Measurements from ENCODE around the gene PLOD3. TPM values are rescaled to one million over a fixed set of nuclear protein-coding genes. Genes with fewer than 3 reads are reported as not detected.

The PLOD3 gene
- total and polyA plus RNA-seq, 2 donors (not counting 3 experiments of a cell fraction or from before 2014, with no cell fraction given): 143 to 170 TPM

GRCh38 chr7:101220295-101220694 lies 2.9 kb upstream of the PLOD3 start:
- Histone ChIP-seq H3K4me1 (ENCODE audit: control insufficient read depth, extremely low read depth, insufficient read depth, low read length) (peaks cover 13% of the 10 kb centered on the region), H3K27ac (ENCODE audit: insufficient read depth, low read depth, low read length) (no peak overlapping the region), H3K27me3 (ENCODE audit: control insufficient read depth in 2 of 2, insufficient read depth in 2 of 2, low read length in 2 of 2) (no peaks in the 10 kb centered on the region), H2AFZ (ENCODE audit: low read depth, low read length) (no peak overlapping the region), H3K79me2 (ENCODE audit: control insufficient read depth, insufficient read depth, low read length) (peaks cover 49% of the 10 kb centered on the region), H3K4me2 (ENCODE audit: insufficient read depth, low read length) (no peak overlapping the region), H3K9me3 (replicated peaks; ENCODE audit: control insufficient read depth, insufficient read depth, low read length) (no peaks in the 10 kb centered on the region), H3K4me3 (replicated peaks in 1 of 3; ENCODE audit: insufficient read depth in 1 of 3, low read depth in 1 of 3, low read length in 3 of 3) (no peak overlapping the region), H3K36me3 (ENCODE audit: control insufficient read depth in 2 of 2, extremely low read depth in 1 of 2, insufficient read depth in 2 of 2, low read length in 2 of 2) (peaks cover 4 to 10% of the 10 kb centered on the region in 2 experiments), H3K9me1 (replicated peaks; ENCODE audit: control insufficient read depth, extremely low read depth, insufficient read depth, low read length) (no peaks in the 10 kb centered on the region), H3K9ac (replicated peaks; ENCODE audit: extremely low read depth, insufficient read depth, low read length) (no peak overlapping the region), H4K20me1 (replicated peaks; ENCODE audit: control insufficient read depth, extremely low read depth, insufficient read depth, low read length) (no peaks in the 10 kb centered on the region)
- dilution Hi-C loops (cut with MboI; ENCODE audit: extremely low pct_ligation_motif_present, low sequenced_read_pairs): no loop called here
- TF ChIP-seq MAX (IDR thresholded peaks at IDR 0.05; ENCODE audit: insufficient read depth, insufficient read length): no peak
- TF ChIP-seq CTCF (IDR thresholded peaks at IDR 0.05; ENCODE audit: extremely low read depth in 1 of 2, insufficient read depth in 1 of 2, low read depth in 1 of 2, low read length in 2 of 2): no peak
- no peak for TF ChIP-seq POLR2AphosphoS5 (IDR thresholded peaks at IDR 0.05; ENCODE audit: insufficient read depth, low read depth, low read length)
- TF ChIP-seq EZH2 (IDR thresholded peaks at IDR 0.05; ENCODE audit: borderline replicate concordance, low read depth, low read length, severe bottlenecking): no peak
- no peak for TF ChIP-seq JUN (IDR thresholded peaks at IDR 0.05; ENCODE audit: borderline replicate concordance, insufficient read depth, insufficient read length, low read depth)
- no peak for TF ChIP-seq FOS (IDR thresholded peaks at IDR 0.05; ENCODE audit: borderline replicate concordance, insufficient read depth, low read length)
- no peak for TF ChIP-seq GATA2 (IDR thresholded peaks at IDR 0.05; ENCODE audit: insufficient read depth, insufficient read length, low read depth, low read length)
- TF ChIP-seq MYC (IDR thresholded peaks at IDR 0.05; ENCODE audit: low read depth, low read length): no peak
- no peak for TF ChIP-seq POLR2A (IDR thresholded peaks at IDR 0.05; ENCODE audit: low read depth, low read length)
- no TSS peak for BruUV-seq (replicated peaks)
- intact Hi-C loops (cut with micrococcal nuclease): no loop called here
- no peak for FAIRE-seq
- ChIA-PET POLR2A (no interaction called here), CTCF (interaction anchor here (0.6 to 1.3 kb wide), 2 partner anchors 63 to 1043 kb away, joined by 4 to 5 read pairs; no protein-coding TSS in a partner anchor)
- no peak for DNase-seq (ENCODE audit: low read depth, low spot score)
